ENCODE results near the gene MRAP2.
"Not testable (repeated sequence)": the region's sequence is repeated elsewhere in the genome, so short reads cannot be mapped to it uniquely, and the experiment has no call there.

MRAP2 gene

GRCh38 chr6:84033523-84034451, at the start of gene MRAP2:
MRAP2 (plus strand) TSS chr6:84033772; CDS start chr6:84055319, 21,547 bp downstream.
- no peak for DNase-seq

DNA sequence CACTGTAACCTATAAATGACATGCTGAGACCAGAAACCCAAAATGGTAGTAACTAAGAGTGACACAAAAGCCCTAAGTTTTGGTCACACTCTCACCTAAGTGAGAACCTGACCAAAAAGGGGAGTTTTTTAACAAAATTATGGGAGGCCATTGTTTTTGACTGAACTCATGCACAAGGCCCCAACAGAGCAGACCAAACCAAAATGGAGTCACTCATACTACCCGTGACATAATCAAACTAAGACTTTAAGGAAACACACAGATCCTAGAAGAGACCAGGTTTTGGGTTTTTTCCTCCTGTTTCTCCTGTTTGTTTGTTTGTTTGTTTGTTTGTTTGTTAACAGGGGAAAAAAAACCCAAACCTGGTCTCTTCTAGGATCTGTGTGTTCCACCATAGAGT, 49.2 kb upstream of the MRAP2 start:
- DNase-seq, result no peak

GRCh38 chr6:83985308-83985713, 48.3 kb upstream of the MRAP2 start:
- DNase-seq, result no peak

GRCh38 chr6:83985715-83986114, 47.9 kb upstream of the MRAP2 start:
- DNase-seq, result no peak

DNA sequence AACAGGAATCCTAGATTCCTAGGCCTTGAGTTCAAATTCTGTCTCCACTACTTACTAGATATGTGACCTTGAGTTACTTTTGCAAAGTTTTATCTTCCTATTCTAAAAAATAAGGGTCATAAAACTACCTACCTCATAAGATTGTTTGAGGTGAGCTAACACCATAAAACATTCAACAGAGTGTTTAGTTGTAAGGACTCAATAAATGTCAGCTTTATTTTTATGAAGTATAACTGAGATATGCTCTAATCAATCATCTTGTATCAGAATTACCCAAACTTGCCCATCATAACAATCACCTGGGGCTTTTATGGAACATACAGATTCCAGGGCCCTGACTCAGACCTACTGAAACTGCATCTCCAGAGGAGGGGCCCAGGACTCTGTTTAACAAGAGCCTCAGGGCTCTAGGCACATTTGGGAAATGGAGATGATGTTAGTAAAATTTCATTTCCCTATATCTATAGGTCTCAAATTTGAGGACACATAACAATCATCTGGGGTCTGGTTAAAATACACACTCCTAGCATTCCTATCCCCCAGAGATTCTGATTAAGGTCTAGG, 35.5 kb upstream of the MRAP2 start:
- no peak for DNase-seq

DNA sequence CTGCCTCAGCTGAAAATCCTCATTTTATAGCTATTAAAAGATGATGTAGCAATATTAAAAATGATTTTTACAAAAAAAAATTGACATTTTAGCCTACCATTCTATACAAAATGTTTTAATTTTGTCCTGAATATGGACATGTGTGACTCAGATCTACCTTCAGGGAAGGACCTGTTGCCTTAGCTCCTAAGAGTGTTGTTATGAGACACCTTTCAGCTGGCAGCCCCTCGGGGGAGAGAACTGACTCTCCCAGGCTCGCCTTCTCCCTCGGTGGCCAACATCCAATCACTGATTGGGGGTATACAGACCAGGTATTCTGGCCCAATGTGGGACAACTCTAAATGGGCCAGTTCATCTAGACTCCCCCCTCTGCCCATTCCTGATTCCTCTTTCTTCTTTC, 32.5 kb upstream of the MRAP2 start:
- DNase-seq, result no peak

GRCh38 chr6:84002226-84002625, 31.3 kb upstream of the MRAP2 start:
- DNase-seq, result no peak

DNA sequence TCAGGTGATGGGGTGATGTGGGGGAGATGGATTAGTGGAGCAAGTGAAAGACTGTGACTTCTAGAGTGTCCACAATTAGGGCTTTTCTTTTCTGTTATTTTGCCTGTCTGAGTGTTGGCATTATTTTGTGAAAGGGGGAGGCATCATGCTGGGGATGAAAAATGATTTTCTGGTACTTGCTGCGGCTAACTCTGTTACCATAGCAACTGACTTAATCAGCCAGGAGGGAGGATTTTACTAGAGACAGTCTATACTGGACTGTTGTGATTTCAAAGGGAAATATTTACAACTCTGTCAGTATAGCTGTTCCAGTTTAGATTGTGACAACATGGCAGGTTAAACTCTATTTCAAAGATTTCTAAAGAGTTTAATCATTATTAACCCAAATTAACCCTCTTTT, 30.4 kb upstream of the MRAP2 start:
- no peak for DNase-seq

DNA sequence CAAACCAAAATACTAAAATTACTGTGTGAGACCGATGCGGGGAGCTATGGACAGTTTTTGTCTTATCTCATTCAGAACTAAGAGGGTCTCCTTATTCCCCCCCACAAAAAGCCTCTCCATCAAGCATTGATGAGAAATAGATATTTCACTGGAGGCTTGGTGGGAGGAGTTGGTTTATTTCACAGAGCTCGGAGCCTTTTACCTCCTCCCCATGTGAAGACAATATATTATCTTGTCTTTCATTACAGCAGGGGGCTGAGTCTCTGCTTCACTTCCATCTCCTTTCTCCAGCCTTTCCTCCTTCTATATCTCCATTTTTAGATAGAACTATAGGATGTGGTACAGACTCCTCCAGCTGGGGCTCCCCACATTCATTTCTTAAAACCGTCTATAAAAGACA, 29.9 kb upstream of the MRAP2 start:
- DNase-seq, result no peak

DNA sequence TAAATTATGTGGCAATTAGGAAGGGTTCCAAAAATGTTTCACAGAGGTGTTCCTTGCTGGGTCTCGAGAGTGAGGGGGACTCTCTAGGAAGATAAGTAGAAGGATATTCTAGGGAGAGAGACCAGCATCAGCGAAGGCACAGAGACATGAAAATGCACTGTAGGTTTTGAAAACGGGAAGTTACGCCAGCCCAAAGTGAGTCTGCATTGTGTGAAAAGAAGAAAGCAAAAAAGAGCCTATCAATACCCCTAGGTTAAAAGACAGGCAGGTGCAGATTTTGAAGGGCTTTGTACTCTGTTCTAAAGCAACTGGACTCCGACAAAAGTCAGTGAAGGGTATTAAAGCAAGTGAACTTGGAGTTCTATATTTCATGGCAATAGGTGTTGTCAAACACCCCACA, 25.7 kb upstream of the MRAP2 start:
- no peak for DNase-seq

- DNase-seq, result no peak
Measured at GRCh38 chr6:84013354-84013753, 20.2 kb upstream of the MRAP2 start.

DNA sequence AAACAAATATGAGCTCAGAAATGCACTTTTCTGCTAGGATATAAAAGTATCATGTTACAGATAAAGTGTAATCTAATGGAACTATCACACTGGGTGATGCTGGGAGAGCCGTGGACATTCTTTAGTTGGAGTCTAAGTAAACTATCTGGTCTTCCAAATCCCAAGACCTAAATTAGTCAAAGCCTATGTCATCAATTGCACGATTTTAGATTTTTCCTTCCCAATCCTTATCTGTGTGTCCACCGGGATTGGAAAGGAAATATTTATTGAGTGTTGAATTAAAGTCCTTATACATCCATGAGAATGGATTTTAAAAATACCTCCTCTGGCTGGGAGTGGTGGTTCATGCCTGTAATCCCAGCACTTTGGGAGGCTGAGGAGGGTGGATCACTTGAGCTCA, 19.6 kb upstream of the MRAP2 start:
- no peak for DNase-seq

GRCh38 chr6:84016029-84016428, 17.5 kb upstream of the MRAP2 start:
- DNase-seq, result no peak

GRCh38 chr6:84017709-84018452, 15.7 kb upstream of the MRAP2 start:
- DNase-seq, result no peak

- no peak for DNase-seq
Measured at GRCh38 chr6:84018453-84019061, 15.0 kb upstream of the MRAP2 start.

DNA sequence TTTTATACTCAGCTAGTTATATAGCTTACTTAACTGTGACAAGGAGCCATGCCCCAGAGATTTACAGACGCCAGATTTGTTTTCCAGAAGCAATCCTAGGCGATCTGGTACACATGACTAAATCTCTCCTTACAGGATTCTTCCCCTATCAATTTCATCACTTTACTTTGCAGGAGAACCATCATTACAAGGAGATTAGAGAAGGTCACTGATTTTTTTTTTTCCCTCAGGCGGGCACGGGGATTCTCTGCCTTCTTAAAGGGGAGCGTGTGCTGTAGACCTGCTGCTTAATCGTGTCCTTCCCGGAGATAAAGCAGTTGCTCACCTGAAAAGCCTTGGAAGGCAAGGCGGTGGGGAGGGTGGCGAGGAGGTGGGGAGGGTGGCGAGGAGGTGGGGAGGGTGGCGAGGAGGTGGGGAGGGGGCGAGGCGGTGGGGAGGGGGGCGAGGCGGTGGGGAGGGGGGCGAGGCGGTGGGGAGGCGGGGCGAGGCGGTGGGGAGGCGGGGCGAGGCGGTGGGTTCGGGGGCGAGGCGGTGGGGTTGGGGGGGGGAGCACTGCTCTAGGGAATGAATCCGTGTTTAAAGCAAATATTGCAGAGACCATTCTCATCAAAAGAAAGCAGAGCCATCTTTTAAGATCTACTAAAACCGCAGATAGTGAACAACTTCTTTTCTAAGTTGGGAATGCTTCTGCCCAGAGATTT, 14.3 kb upstream of the MRAP2 start:
- no peak for DNase-seq

- no peak for DNase-seq
Measured at GRCh38 chr6:84019842-84020211, 13.7 kb upstream of the MRAP2 start.

- no peak for DNase-seq
Measured at GRCh38 chr6:84021625-84022024, 11.9 kb upstream of the MRAP2 start.

- no peak for DNase-seq
Measured at GRCh38 chr6:84026721-84027164, 6.8 kb upstream of the MRAP2 start.

DNA sequence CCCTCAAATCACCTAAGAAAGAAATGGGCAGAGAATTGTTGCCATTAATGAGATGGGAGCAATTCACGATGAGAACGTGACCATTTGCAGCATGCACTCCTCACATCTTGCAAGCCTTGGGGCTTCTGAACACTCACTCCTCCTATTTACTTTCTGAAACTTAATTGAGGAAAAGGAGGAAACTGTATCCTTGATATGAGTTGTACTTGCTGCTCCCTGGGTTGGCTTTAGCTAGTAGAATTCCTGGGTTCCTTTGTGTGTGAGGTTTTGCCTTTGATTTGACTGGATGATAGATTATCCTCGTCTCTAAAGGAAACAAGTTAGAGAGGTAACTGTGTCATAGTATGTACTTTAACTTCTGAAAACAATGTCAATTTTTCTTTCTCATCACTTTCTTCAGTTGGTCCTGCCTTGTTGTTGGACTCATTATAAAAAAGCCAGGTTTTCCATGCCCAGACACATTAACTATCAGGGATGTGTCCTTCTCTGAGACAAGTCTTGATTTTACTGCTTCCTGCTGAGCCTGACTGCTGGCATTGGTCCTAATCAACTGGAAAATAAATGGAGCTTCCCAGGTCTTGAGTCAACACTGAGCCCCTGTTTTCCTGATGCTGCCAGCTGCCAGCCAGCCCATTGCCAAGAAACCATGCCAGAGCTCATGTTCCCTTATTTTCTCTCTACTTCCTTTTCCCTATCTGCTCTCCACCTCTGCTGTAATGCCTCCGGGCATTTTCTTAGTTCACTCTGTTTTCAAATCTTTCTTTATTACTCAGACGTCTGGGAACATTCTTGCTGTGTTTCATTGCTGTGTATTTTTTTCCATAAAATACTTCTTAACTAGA, 6.0 kb upstream of the MRAP2 start:
- no peak for DNase-seq

- no peak for DNase-seq
Measured at GRCh38 chr6:84028350-84028749, 5.2 kb upstream of the MRAP2 start.

- not testable (repeated sequence) for DNase-seq
Measured at GRCh38 chr6:84032000-84032399, 1.6 kb upstream of the MRAP2 start.
